Osteoblast (primary cell): ENCODE measurements around the gene MOBP. TPM values are rescaled to one million over a fixed set of nuclear protein-coding genes. Genes with fewer than 3 reads are reported as not detected.

Source experiments
- DNase-seq: peaks from one replicate; pipeline ENCODE4 v3.0.0; 2011; ENCODE audit warnings: low spot score, mixed read lengths; ENCODE audit not compliant: insufficient read length; ENCODE audit errors: missing footprints
- H2AFZ ChIP-seq: 2 replicates; pipeline ENCODE4 v1.6.0; 2011; ENCODE audit warnings: mild to moderate bottlenecking, low read length
- H3K27ac ChIP-seq: 2 replicates; pipeline ENCODE4 v1.5.1; 2011; ENCODE audit warnings: mild to moderate bottlenecking, low read depth, low read length, moderate library complexity
- H3K27me3 ChIP-seq: 2 replicates; pipeline ENCODE4 v1.6.0; 2012; ENCODE audit warnings: mild to moderate bottlenecking, control low read depth, inconsistent platforms, low read length, moderate library complexity; ENCODE audit not compliant: insufficient read depth
- H3K36me3 ChIP-seq: 2 replicates; pipeline ENCODE4 v1.5.1; 2011; ENCODE audit warnings: mild to moderate bottlenecking, low read length, control low read depth, moderate library complexity; ENCODE audit not compliant: insufficient read depth
- H3K4me1 ChIP-seq: 2 replicates; pipeline ENCODE4 v1.5.1; 2011; ENCODE audit warnings: mild to moderate bottlenecking, low read length, control low read depth, moderate library complexity; ENCODE audit not compliant: insufficient read depth
- H3K4me2 ChIP-seq: 2 replicates; pipeline ENCODE4 v1.6.0; 2011; ENCODE audit warnings: mild to moderate bottlenecking, low read length; ENCODE audit not compliant: insufficient read depth
- H3K4me3 ChIP-seq: fragments of 200-600 bp; sonication (generic); 3 replicates; pipeline ENCODE4 v1.5.1; 2012; ENCODE audit warnings: mild to moderate bottlenecking, low read length, inconsistent platforms; ENCODE audit not compliant: insufficient read depth
- H3K79me2 ChIP-seq: 2 replicates; pipeline ENCODE4 v1.6.0; 2012; ENCODE audit warnings: mild to moderate bottlenecking, low read length, control low read depth, inconsistent platforms; ENCODE audit not compliant: insufficient read depth
- H3K9me3 ChIP-seq: 2 replicates; pipeline ENCODE4 v1.5.1; 2011; ENCODE audit warnings: low read depth, low read length, control low read depth
- H4K20me1 ChIP-seq: 2 replicates; pipeline ENCODE4 v1.6.0; 2012; ENCODE audit warnings: mild to moderate bottlenecking, low read length, control low read depth; ENCODE audit not compliant: insufficient read depth
- total RNA-seq: library from RNA; depleted of rRNA; stranded (reverse); fragments of >200 nt; gene quantifications from 2 replicates; pipeline ENCODE4 v1.2.3, GENCODE V29; 2012
- TF ChIP-seq, protein P1 (sequence below): IDR thresholded peaks from 2 replicates; pipeline ENCODE4 v1.5.1; 2011; ENCODE audit warnings: mild to moderate bottlenecking, low read depth, low read length, moderate library complexity; ENCODE audit errors: extremely low read depth

The MOBP gene
- total RNA-seq, 1 donor, result not detected

DNA sequence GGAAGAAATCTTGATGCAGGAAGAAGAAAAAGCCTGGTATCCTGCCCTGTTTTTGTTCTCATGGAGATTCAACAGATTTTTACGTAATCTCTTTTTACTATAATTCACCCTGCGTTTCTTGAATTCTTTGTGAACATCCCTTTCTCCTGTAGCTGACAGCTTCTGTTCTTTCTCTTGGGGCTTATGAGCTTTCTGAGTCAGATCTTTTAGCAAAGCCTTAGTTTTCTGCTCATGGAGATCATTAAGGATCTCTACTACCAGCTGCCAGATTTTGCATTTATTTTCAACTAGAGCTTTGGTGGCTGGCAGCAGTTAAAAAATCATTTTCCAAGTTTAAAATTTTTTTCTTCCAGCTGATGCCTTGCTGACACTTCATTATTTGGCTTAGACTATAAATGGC lies 51.6 kb downstream of the MOBP start:
- H3K27me3 ChIP-seq, result no peaks in the 10 kb centered on the region
- no peak overlapping the region for H3K4me2 ChIP-seq
- H2AFZ ChIP-seq, result no peak overlapping the region
- no peak for DNase-seq
- no peaks in the 10 kb centered on the region for H3K36me3 ChIP-seq
- H3K4me3 ChIP-seq, result no peak overlapping the region
- no peaks in the 10 kb centered on the region for H3K4me1 ChIP-seq
- TF ChIP-seq, protein P1, sequence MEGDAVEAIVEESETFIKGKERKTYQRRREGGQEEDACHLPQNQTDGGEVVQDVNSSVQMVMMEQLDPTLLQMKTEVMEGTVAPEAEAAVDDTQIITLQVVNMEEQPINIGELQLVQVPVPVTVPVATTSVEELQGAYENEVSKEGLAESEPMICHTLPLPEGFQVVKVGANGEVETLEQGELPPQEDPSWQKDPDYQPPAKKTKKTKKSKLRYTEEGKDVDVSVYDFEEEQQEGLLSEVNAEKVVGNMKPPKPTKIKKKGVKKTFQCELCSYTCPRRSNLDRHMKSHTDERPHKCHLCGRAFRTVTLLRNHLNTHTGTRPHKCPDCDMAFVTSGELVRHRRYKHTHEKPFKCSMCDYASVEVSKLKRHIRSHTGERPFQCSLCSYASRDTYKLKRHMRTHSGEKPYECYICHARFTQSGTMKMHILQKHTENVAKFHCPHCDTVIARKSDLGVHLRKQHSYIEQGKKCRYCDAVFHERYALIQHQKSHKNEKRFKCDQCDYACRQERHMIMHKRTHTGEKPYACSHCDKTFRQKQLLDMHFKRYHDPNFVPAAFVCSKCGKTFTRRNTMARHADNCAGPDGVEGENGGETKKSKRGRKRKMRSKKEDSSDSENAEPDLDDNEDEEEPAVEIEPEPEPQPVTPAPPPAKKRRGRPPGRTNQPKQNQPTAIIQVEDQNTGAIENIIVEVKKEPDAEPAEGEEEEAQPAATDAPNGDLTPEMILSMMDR, result no peak
- H4K20me1 ChIP-seq, result no peaks in the 10 kb centered on the region
- no peaks in the 10 kb centered on the region for H3K79me2 ChIP-seq
- H3K9me3 ChIP-seq, result no peaks in the 10 kb centered on the region
- no peak overlapping the region for H3K27ac ChIP-seq

DNA sequence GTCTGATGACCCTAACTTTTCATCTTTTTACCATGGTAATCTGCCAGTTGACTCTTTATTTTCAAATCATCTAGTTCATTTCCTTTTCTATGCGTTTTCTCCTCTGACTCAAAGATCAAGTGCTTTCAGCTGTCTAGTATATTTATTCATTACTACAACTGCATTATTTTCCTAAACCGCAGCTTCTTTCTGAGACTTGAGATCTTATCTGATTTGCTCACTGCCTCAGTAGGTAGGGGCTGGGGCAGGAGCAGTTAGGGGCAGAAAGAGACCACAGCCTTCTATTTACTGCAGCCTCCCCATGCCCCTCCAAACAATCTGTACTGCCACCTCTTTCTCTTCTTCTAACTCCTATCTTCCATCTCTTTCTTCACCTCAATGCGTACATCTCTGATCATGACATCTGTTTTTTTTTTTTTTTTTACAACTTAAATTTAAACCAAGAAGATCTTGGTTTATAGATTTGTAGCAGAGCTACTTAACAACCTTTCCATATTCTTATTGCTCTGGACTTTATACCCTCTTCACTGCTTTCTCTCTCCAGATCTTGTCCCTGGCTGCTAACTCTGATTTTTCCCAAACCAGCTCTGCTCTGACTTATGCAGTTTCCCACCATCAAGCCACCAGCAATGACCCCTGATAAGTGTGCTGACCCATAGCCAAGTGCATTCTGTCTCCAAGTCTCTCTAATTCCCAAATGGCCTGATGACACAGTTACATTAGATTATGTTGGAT lies 52.2 kb downstream of the MOBP start:
- Histone ChIP-seq H4K20me1 (no peaks in the 10 kb centered on the region), H2AFZ (no peak overlapping the region), H3K27me3 (no peaks in the 10 kb centered on the region), H3K79me2 (no peaks in the 10 kb centered on the region), H3K4me2 (no peak overlapping the region), H3K27ac (no peak overlapping the region), H3K9me3 (no peaks in the 10 kb centered on the region), H3K4me1 (no peaks in the 10 kb centered on the region), H3K4me3 (no peak overlapping the region), H3K36me3 (no peaks in the 10 kb centered on the region)
- no peak for DNase-seq
- TF ChIP-seq, protein P1, result no peak

DNA sequence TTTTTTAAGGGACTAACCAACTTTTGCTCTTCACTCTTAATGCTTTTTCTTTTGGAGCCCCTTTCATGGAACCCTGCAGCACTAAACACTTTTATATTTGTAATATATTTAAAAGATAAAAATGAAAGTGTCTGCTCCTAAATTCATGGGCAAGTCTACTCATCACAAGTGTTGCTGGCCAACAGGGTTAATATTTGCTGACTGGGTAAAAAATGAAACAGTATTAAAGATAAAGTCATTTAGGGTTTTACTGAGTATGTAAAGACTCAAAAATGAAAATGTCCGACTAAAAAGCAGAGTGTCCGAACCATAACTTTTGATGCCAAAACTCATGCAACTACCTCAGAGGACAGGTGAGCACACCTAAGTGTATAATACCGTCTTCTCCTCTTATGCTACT lies 54.0 kb downstream of the MOBP start:
- Histone ChIP-seq H4K20me1 (no peaks in the 10 kb centered on the region), H3K4me2 (no peak overlapping the region), H3K4me1 (no peaks in the 10 kb centered on the region), H3K79me2 (no peaks in the 10 kb centered on the region), H3K27ac (no peak overlapping the region), H3K36me3 (no peaks in the 10 kb centered on the region), H2AFZ (no peak overlapping the region), H3K27me3 (no peaks in the 10 kb centered on the region), H3K9me3 (no peaks in the 10 kb centered on the region), H3K4me3 (no peak overlapping the region)
- DNase-seq, result no peak
- TF ChIP-seq, protein P1, result no peak

DNA sequence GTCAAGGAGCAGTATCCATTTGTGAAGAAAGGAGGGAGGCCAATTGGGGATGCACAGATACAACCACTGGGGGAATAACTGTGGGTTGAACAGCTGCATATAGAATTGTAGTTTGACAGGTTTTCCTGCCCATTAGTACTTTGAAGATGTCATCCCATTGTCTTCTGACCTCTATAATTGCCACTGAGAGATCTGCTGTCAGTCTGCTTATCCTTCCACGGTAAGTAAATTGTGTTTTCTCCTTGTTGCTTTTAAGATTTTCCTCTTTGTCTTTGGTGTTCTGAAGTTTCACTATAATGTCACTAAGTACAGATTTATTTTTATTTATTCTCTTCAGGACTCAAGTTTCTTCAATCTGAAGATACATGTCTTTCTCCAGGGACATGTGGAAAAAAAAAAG lies 56.6 kb downstream of the MOBP start:
- Histone ChIP-seq H3K4me1 (no peaks in the 10 kb centered on the region), H2AFZ (no peak overlapping the region), H3K4me3 (no peak overlapping the region), H3K36me3 (no peaks in the 10 kb centered on the region), H4K20me1 (no peaks in the 10 kb centered on the region), H3K27ac (no peak overlapping the region), H3K27me3 (no peaks in the 10 kb centered on the region), H3K4me2 (no peak overlapping the region), H3K9me3 (no peaks in the 10 kb centered on the region), H3K79me2 (no peaks in the 10 kb centered on the region)
- no peak for DNase-seq
- TF ChIP-seq, protein P1, result no peak
